Natural killer cell (primary cell): ENCODE measurements around the gene CHST12. TPM values are rescaled to one million over a fixed set of nuclear protein-coding genes. Genes with fewer than 3 reads are reported as not detected.
"Not testable (repeated sequence)": the region's sequence is repeated elsewhere in the genome, so short reads cannot be mapped to it uniquely, and the experiment has no call there.

Source experiments
- ATAC-seq, 3 donors: fragments of 150-1000 bp in 2 of 3; fragments of 200-7000 bp in 1 of 3; cut with Tn5 transposase; 1 replicate in 1 of 3; 2 replicates in 2 of 3; pipeline ENCODE4 v1.10.0; 2021; ENCODE audit warnings: mild to moderate bottlenecking in 2 of 3, moderate library complexity in 2 of 3
- DNase-seq, 2 donors: peaks; one replicate each; pipeline versions ENCODE4 v3.0.0 to v3.0.0-alpha.2; 2013 to 2021; ENCODE audit warnings: mixed read lengths in 1 of 2
- H3K27ac ChIP-seq: one replicate; pipeline ENCODE4 v1.5.1; 2013; ENCODE audit warnings: mild to moderate bottlenecking, low read length
- H3K27me3 ChIP-seq: one replicate; pipeline ENCODE4 v1.6.1; 2013; ENCODE audit warnings: low read length; ENCODE audit not compliant: control insufficient read depth, insufficient read depth
- H3K36me3 ChIP-seq: one replicate; pipeline ENCODE4 v1.6.1; 2013; ENCODE audit warnings: low read length; ENCODE audit not compliant: control insufficient read depth, insufficient read depth
- H3K4me1 ChIP-seq: one replicate; pipeline ENCODE4 v1.6.1; 2013; ENCODE audit warnings: low read length; ENCODE audit not compliant: control insufficient read depth, insufficient read depth
- H3K4me3 ChIP-seq: one replicate; pipeline ENCODE4 v1.5.1; 2013; ENCODE audit warnings: low read length
- H3K9me3 ChIP-seq: one replicate; pipeline ENCODE4 v1.6.1; 2013; ENCODE audit warnings: low read length; ENCODE audit not compliant: control insufficient read depth, insufficient read depth
- H3K27ac Mint-ChIP-seq, 2 donors: one replicate each; pipeline ENCODE4 v1.8.0; 2022; ENCODE audit warnings: mild to moderate bottlenecking in 2 of 2, mixed read lengths in 2 of 2, moderate library complexity in 1 of 2
- H3K27me3 Mint-ChIP-seq, 2 donors: one replicate each; pipeline ENCODE4 v1.8.0; 2022; ENCODE audit warnings: low read depth in 2 of 2, mixed read lengths in 2 of 2
- H3K36me3 Mint-ChIP-seq: one replicate; pipeline ENCODE4 v1.8.0; 2022; ENCODE audit warnings: mixed read lengths
- H3K4me1 Mint-ChIP-seq, 2 donors: one replicate each; pipeline ENCODE4 v1.8.0; 2022; ENCODE audit warnings: mixed read lengths in 2 of 2
- H3K4me3 Mint-ChIP-seq: one replicate; pipeline ENCODE4 v1.8.0; 2022; ENCODE audit warnings: mild to moderate bottlenecking, moderate library complexity, mixed read lengths
- H3K9me3 Mint-ChIP-seq, 2 donors: one replicate each; pipeline ENCODE4 v1.8.0; 2022; ENCODE audit warnings: mixed read lengths in 2 of 2
- CTCF ChIP-seq: fragments of 200-600 bp; IDR thresholded peaks from one replicate; pipeline ENCODE4 v1.8.0; 2022; ENCODE audit warnings: antibody characterized with exemption
- WGBS: methylation state at CpG from one replicate; pipeline ENCODE4 v1.1.7; 2013; ENCODE audit warnings: missing lambda C conversion rate; ENCODE audit not compliant: insufficient coverage; 5-methylcytosine and 5-hydroxymethylcytosine counted together
- intact Hi-C: fragments of 100-400 bp; cut with micrococcal nuclease; formaldehyde crosslinking; loops from one replicate; pipeline ENCODE4 v1.14.2; 2022
- total RNA-seq, 4 donors: library from RNA; stranded (reverse); fragments of 120-200 nt in 1 of 4; gene quantifications; one replicate each; pipeline versions ENCODE4 v1.2.3 to v1.2.4, GENCODE V29; 2013 to 2022

Gene CHST12
- total RNA-seq, 3 donors from 2014 or later (not counting 1 experiment from before 2014, with no cell fraction given) = 102 to 159 (median 124) TPM

GRCh38 chr7:2374830-2375728 is 28.3 kb upstream of the CHST12 start:
- Histone ChIP-seq H3K4me1 (no peaks in the 10 kb centered on the region), H3K36me3 (peaks cover 90% of the 10 kb centered on the region), H3K27me3 (no peaks in the 10 kb centered on the region), H3K4me3 (no peak overlapping the region), H3K27ac (no peak overlapping the region), H3K9me3 (no peaks in the 10 kb centered on the region)
- Mint-ChIP-seq H3K27ac (peak overlapping the region in 1 of 2 donors; percentile 59), H3K27me3 (no peaks in the 10 kb centered on the region), H3K4me3 (no peak overlapping the region), H3K4me1 (peaks cover 8 to 31% of the 10 kb centered on the region in 2 donors), H3K36me3 (peaks cover 18% of the 10 kb centered on the region), H3K9me3 (no peaks in the 10 kb centered on the region)
- no peak for TF ChIP-seq CTCF
- DNase-seq (no peak), ATAC-seq (no peak)
- 97% methylated on average over 26 of the region's 26 CpGs for WGBS
- intact Hi-C loops = no loop called here

GRCh38 chr7:2376351-2377154 is 26.9 kb upstream of the CHST12 start:
- Mint-ChIP-seq H3K27me3 (no peaks in the 10 kb centered on the region), H3K36me3 (peaks cover 25% of the 10 kb centered on the region), H3K27ac (no peak overlapping the region), H3K9me3 (no peaks in the 10 kb centered on the region), H3K4me3 (no peak overlapping the region), H3K4me1 (peaks cover 8 to 31% of the 10 kb centered on the region in 2 donors)
- no peak overlapping the region for H3K4me3 ChIP-seq
- no peaks in the 10 kb centered on the region for H3K9me3 ChIP-seq
- H3K27me3 ChIP-seq = no peaks in the 10 kb centered on the region
- H3K4me1 ChIP-seq = no peaks in the 10 kb centered on the region
- no peak for TF ChIP-seq CTCF
- DNase-seq (no peak), ATAC-seq (no peak)
- 97% methylated on average over 27 of the region's 27 CpGs for WGBS
- intact Hi-C loops = no loop called here
- H3K27ac ChIP-seq = no peak overlapping the region
- peaks cover 91% of the 10 kb centered on the region for H3K36me3 ChIP-seq

GRCh38 chr7:2377492-2377891 is 25.9 kb upstream of the CHST12 start:
- H3K27me3 Mint-ChIP-seq, H3K4me1 ChIP-seq, H3K27ac ChIP-seq, ATAC-seq, intact Hi-C loops, DNase-seq, H3K27ac Mint-ChIP-seq, H3K9me3 ChIP-seq, H3K27me3 ChIP-seq, H3K4me3 Mint-ChIP-seq, H3K4me3 ChIP-seq, H3K9me3 Mint-ChIP-seq: not testable (repeated sequence)
- peaks cover 89% of the 10 kb centered on the region for H3K36me3 ChIP-seq
- Mint-ChIP-seq H3K36me3 (peaks cover 25% of the 10 kb centered on the region), H3K4me1 (peaks cover 8 to 24% of the 10 kb centered on the region in 2 donors)
- WGBS = 93% methylated on average over 13 of the region's 18 CpGs

- ATAC-seq, H3K27me3 Mint-ChIP-seq, H3K4me3 ChIP-seq, H3K27ac ChIP-seq, H3K4me1 ChIP-seq, H3K9me3 Mint-ChIP-seq, H3K4me3 Mint-ChIP-seq, intact Hi-C loops, H3K9me3 ChIP-seq, DNase-seq, H3K27me3 ChIP-seq: not testable (repeated sequence)
- peaks cover 25% of the 10 kb centered on the region for H3K36me3 Mint-ChIP-seq
- H3K36me3 ChIP-seq = peaks cover 82% of the 10 kb centered on the region
- H3K27ac Mint-ChIP-seq = peak overlapping the region; percentile 21 to 55
- 96% methylated on average over 14 of the region's 18 CpGs for WGBS
- peaks cover 8 to 23% of the 10 kb centered on the region in 2 donors for H3K4me1 Mint-ChIP-seq
These were observed 25.3 kb upstream of the CHST12 start for GRCh38 chr7:2378125-2378524.
